Epithelial cell of esophagus (primary cell): ENCODE measurements around the gene SDF4.

ENCODE experiments used
- DNase-seq: peaks from one replicate; pipeline ENCODE4 v3.0.0; 2010; ENCODE audit warnings: low read depth
- H3K4me3 ChIP-seq: 2 replicates; pipeline ENCODE4 v1.5.1; 2011; ENCODE audit warnings: mild to moderate bottlenecking, low read length, control low read depth
- CTCF ChIP-seq: IDR thresholded peaks from 2 replicates; pipeline ENCODE4 v1.5.1; 2011; ENCODE audit warnings: low read depth, mild to moderate bottlenecking, low read length, control low read depth, inconsistent platforms; ENCODE audit not compliant: insufficient read depth; ENCODE audit errors: missing control alignments

The SDF4 gene

GRCh38 chr1:1211541-1212441 is 20.0 kb downstream of the SDF4 start:
- no peak for TF ChIP-seq CTCF
- DNase-seq, result no peak
- no peak overlapping the region for H3K4me3 ChIP-seq

GRCh38 chr1:1210726-1211540 is 20.9 kb downstream of the SDF4 start:
- no peak overlapping the region for H3K4me3 ChIP-seq
- no peak for TF ChIP-seq CTCF
- DNase-seq, result no peak

GRCh38 chr1:1208713-1209433 is 22.9 kb downstream of the SDF4 start:
- no peak for DNase-seq
- no peak overlapping the region for H3K4me3 ChIP-seq
- TF ChIP-seq CTCF, result no peak

GRCh38 chr1:1207571-1207892 is 24.3 kb downstream of the SDF4 start:
- no peak for DNase-seq
- no peak overlapping the region for H3K4me3 ChIP-seq
- TF ChIP-seq CTCF, result no peak

- no peak overlapping the region for H3K4me3 ChIP-seq
- DNase-seq, result no peak
- no peak for TF ChIP-seq CTCF
Measured at GRCh38 chr1:1206966-1207531, 24.8 kb downstream of the SDF4 start.

- H3K4me3 ChIP-seq, result no peak within 1 kb of the TSS
- no peak for TF ChIP-seq CTCF
- no peak for DNase-seq
Measured at GRCh38 chr1:1206376-1206965, 25.3 kb downstream of the SDF4 start, which contains the start of gene TNFRSF18. TNFRSF18 (minus strand) TSS chr1:1206592; CDS start chr1:1206571, 21 bp downstream.
